ENCODE measurements around the gene HIF1A.
"Not testable (repeated sequence)": the region's sequence is repeated elsewhere in the genome, so short reads cannot be mapped to it uniquely, and the experiment has no call there.

The HIF1A gene

DNA sequence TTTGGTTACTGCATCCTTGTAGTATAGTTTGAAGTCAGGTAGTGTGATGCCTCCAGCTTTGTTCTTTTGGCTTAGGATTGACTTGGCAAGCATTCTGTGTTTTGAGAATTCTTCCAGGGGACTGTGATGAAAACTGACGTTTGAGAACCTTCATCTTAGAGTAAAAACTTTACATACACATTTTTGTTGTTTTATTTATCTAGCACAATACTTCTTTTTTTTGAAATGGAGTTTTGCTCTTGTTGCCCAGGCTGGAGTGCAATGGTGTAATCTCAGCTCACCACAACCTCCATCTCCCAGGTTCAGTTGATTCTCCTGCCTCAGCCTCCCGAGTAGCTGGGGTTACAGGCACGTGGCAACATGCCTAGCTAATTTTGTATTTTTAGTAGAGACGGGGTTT, 13.4 kb downstream of the HIF1A start:
- peak; percentile 19 for DNase-seq (ENCODE audit: low read depth)

DNA sequence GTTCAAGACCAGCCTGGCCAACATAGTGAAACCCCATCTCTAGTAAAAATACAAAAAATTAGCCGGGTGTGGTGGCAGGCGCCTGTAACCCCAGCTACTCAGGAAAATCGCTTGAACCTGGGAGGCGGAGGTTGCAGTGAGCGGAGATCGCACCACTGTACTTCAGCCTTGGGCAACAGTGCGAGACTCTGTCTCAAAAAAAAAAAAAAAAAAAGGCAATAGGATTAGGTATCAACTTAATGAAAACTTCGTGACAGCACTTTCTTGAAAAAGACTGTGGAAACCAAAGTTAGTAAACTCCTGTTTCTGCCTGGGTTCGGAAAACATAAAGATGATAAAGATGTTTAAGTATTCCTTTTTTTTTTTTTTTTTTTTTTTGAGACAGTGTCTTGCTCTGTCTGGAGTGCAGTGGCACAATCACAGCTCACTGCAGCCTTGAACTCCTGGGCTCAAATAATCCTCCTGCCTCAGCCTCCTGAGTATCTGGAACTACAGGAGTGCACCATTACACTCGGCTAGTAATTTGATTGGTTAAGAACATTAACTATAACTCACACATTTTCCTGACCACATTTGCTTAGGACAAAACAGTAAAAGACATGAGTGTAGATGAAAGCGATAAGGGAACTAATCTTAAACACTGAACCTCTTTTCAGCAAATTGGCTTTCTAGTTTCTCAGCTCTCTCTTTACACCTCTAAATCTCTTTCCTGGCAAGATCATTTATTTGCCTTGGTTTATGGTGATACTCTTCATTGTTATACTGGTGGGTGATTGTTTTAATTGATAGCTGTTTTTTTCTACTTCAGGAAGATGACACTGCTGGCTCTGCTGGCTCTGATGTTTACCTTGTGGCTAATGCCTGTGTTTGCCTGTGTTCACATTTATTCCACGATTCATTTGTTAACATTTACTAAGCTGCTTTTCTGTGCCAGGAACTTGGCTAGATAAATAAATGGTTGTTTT, 15.8 kb downstream of the HIF1A start:
- DNase-seq (ENCODE audit: low read depth) = no peak

GRCh38 chr14:61712137-61712536, 16.8 kb downstream of the HIF1A start:
- DNase-seq (ENCODE audit: low read depth) = no peak

- no peak for DNase-seq (ENCODE audit: low read depth)
These were observed 18.6 kb downstream of the HIF1A start for GRCh38 chr14:61713724-61714437.

GRCh38 chr14:61716956-61717355, 21.6 kb downstream of the HIF1A start:
- no peak for DNase-seq (ENCODE audit: low read depth)

DNA sequence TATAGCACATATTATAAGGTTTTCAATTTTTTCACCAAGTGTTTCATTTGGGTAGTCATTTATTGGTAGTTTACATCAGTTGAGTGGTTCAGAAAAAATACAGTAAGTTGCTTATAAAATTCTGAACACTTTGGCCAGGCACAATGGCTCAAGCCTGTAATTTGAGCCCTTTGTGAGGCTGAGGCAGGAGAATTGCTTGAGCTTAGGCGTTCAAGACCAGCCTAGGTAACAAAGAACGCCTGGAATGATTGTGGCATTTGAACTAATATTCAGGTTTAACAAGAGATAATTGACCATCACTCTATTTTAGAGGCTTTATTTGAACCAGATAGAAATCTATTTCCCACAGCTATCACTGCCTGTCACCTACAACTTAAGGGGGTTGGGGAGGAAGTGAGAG, 22.7 kb downstream of the HIF1A start:
- no peak for DNase-seq (ENCODE audit: low read depth)

DNA sequence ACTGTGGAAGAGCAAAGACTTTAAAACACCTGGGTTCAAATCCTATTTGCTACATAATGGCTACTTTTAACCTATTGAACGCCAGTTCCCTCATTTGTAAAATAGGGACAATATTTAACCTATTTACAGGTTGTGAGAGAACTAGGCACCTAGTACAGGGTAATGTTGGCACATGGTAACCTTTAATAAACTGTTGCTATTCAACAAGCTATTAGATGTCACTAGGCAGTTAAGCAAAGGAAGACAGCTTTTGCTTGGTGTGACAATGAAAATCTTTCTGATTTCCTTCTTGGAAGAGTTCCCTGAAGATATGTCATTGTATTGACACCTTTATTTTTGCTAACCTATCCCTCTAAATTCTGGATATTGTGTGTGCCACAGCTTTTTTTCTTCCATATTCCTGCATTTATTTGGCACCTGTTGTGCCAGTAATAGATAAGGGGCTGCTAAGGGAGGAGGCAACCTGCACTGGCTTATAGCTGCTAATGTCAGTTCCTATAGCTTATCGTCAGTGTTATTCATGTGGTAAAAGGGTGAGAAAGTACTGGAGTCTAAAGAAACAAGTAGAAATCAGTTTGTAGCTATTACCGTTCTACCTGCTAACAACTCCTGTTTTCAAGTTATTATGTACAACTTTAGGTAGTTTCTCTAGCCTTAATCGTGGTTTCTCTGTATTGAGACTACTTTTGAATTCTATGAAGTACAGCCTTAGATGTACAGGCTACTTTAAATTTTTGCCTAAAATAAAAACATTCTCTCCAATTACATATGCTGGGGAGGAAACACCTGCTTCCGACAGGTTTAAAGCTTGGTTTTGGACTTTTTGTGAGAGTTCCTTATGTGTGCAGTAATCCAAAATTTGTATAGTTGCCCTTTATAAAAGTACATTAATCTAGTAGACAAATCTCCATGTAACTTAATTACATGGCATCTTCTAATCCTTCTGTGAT, 24.3 kb downstream of the HIF1A start:
- DNase-seq (ENCODE audit: low read depth) = no peak

GRCh38 chr14:61720294-61720661, 25.0 kb downstream of the HIF1A start:
- peak; percentile 46 for DNase-seq (ENCODE audit: low read depth)

DNA sequence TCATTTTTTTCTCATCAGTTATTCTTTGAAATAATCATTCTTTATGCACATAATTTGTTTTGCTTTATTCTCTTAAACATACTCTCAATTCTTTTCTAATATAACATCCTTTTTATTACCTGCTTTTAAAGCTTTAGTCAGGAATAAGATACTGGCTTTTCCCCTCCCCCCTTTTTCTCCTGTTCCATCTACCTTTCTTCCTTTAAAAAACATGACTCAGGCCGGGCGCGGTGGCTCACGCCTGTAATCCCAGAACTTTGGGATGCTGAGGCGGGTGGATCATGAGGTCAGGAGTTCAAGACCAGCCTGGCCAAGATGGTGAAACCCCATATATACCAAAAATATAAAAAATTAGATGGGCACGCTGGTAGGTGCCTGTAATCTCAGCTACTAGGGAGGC, 25.4 kb downstream of the HIF1A start:
- DNase-seq (ENCODE audit: low read depth) = no peak

DNA sequence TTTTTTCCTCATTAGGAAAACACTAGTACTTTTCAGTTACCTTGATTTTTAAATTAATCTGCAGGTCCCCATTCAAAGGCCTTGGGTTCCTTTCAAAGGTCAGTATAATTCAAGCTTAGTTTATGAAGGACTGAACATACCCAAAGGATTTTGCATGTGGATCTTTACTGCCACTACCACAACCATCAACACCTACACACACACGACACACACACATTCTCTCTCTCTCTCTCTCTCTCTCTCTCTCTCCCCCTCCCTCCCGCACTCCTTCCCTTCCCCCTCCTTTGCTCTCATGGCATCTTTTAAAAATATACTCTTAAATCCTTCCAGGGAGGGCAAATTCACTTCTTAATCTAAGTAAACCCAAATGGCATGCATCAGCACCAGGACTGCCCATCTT, 28.8 kb downstream of the HIF1A start:
- no peak for DNase-seq (ENCODE audit: low read depth)

DNA sequence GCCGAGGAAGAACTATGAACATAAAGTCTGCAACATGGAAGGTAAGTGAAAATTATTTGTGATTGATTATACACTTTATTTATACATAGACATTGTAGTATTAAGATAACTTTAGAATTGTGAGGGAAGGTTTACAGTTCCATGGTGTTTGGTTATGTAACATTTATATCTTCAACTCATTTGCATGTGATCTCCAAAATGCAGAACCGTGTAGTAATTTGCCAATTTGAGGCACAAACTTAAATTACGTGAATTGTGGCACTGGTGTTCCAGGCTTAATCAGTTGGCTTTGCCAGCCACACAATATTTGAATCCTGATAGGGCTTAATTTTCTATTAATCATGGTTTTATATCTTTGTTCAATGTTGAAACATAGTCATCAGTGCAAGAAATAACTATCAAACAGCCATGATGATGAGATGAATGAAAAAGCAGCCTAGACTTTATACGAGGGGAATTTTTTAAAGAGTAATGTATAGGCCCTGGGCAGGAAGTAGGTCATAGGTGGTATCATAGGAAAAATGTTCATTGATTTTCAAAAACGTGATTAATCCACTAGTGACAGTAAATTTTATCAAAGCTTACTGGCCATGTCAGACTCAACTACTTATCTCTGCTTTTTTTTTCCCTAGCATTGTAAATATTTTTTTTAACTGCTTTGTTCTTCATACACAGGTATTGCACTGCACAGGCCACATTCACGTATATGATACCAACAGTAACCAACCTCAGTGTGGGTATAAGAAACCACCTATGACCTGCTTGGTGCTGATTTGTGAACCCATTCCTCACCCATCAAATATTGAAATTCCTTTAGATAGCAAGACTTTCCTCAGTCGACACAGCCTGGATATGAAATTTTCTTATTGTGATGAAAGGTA, 31.7 kb downstream of the HIF1A start:
- no peak for DNase-seq (ENCODE audit: low read depth)

GRCh38 chr14:61730756-61731373, 35.6 kb downstream of the HIF1A start:
- no peak for DNase-seq (ENCODE audit: low read depth)

DNA sequence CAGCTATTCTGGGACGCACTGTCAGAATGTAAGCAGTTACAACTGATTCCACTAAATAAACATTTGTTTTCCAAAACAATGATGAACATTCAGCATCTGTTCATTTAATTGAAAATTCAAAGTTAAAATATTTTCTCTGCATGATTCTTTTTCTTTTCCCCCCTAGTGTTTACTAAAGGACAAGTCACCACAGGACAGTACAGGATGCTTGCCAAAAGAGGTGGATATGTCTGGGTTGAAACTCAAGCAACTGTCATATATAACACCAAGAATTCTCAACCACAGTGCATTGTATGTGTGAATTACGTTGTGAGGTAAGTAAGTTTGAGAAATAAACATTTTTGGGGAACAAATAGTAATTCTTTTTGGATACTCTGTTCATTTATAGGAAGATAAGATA, 38.7 kb downstream of the HIF1A start:
- no peak for DNase-seq (ENCODE audit: low read depth)

GRCh38 chr14:61736751-61737150, 41.4 kb downstream of the HIF1A start:
- no peak for DNase-seq (ENCODE audit: low read depth)

- no peak for DNase-seq (ENCODE audit: low read depth)
These were observed 42.6 kb downstream of the HIF1A start for GRCh38 chr14:61737915-61738314.

DNA sequence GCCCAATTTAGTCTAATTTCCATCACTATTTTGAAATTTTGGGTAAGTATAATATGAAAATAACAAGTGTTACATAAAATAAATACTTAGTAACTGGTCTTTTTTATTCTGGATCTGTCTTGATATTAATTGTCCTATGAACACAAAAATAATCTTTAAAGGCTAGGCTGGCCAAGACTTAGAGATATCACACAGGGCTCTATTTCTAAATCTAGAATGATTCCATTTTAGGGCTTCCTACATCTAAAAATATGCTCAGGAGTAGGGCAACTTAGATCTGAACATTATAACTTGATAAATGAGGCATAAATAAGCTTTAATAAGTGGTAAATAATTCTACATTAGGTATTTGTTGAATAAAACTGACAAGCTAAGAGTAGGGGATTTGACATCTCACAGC, 43.8 kb downstream of the HIF1A start:
- no peak for DNase-seq (ENCODE audit: low read depth)

- DNase-seq (ENCODE audit: low read depth) = no peak
These were observed 47.1 kb downstream of the HIF1A start for GRCh38 chr14:61742371-61742770.

GRCh38 chr14:61744238-61744637, 48.9 kb downstream of the HIF1A start:
- DNase-seq (ENCODE audit: low read depth) = no peak

GRCh38 chr14:61746346-61746745, 51.0 kb downstream of the HIF1A start:
- DNase-seq (ENCODE audit: low read depth) = not testable (repeated sequence)

- DNase-seq (ENCODE audit: low read depth) = no peak
These were observed 51.6 kb downstream of the HIF1A start for GRCh38 chr14:61746881-61747280.

DNA sequence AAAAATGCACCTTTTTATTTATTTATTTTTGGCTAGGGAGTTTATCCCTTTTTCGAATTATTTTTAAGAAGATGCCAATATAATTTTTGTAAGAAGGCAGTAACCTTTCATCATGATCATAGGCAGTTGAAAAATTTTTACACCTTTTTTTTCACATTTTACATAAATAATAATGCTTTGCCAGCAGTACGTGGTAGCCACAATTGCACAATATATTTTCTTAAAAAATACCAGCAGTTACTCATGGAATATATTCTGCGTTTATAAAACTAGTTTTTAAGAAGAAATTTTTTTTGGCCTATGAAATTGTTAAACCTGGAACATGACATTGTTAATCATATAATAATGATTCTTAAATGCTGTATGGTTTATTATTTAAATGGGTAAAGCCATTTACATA, 52.0 kb downstream of the HIF1A start:
- no peak for DNase-seq (ENCODE audit: low read depth)
